GM12891 (cell line): ENCODE data around the gene GUCA2B.

Source experiments
- PAX5 ChIP-seq: IDR thresholded peaks from 2 replicates; pipeline ENCODE4 v1.6.1; 2011; ENCODE audit warnings: low read length, moderate library complexity, mild to moderate bottlenecking; ENCODE audit not compliant: insufficient read depth, severe bottlenecking
- POLR2A ChIP-seq: IDR thresholded peaks from 2 replicates; pipeline ENCODE4 v1.6.1; 2011; ENCODE audit warnings: low read depth, low read length, control low read depth
- POLR2AphosphoS5 ChIP-seq: IDR thresholded peaks from 2 replicates; pipeline ENCODE4 v1.6.1; 2011; ENCODE audit warnings: low read depth, low read length, control low read depth
- POU2F2 ChIP-seq: IDR thresholded peaks from 2 replicates; pipeline ENCODE4 v1.6.1; 2011; ENCODE audit warnings: low read depth, mild to moderate bottlenecking, control low read depth, low read length, moderate library complexity
- SPI1 ChIP-seq: IDR thresholded peaks from 2 replicates; pipeline ENCODE4 v1.6.1; 2011; ENCODE audit warnings: low read depth, low read length, control low read depth
- TAF1 ChIP-seq: IDR thresholded peaks from 2 replicates; pipeline ENCODE4 v1.6.1; 2011; ENCODE audit warnings: low read depth, low read length, control low read depth

GRCh38 chr1:42145389-42145716 is 7.9 kb upstream of the GUCA2B start:
- TF ChIP-seq PAX5 (no peak), POLR2A (no peak), SPI1 (no peak), POLR2AphosphoS5 (no peak), TAF1 (no peak), POU2F2 (no peak)
